Measurements from ENCODE around the gene ACTMAP. TPM values are rescaled to one million over a fixed set of nuclear protein-coding genes. Genes with fewer than 3 reads are reported as not detected.

ACTMAP gene
- total and polyA plus RNA-seq, 2 of the 13 experiments (the other 11 are each of a cell fraction or from before 2014, with no cell fraction given), result 2.2 to 7.9 TPM

DNA sequence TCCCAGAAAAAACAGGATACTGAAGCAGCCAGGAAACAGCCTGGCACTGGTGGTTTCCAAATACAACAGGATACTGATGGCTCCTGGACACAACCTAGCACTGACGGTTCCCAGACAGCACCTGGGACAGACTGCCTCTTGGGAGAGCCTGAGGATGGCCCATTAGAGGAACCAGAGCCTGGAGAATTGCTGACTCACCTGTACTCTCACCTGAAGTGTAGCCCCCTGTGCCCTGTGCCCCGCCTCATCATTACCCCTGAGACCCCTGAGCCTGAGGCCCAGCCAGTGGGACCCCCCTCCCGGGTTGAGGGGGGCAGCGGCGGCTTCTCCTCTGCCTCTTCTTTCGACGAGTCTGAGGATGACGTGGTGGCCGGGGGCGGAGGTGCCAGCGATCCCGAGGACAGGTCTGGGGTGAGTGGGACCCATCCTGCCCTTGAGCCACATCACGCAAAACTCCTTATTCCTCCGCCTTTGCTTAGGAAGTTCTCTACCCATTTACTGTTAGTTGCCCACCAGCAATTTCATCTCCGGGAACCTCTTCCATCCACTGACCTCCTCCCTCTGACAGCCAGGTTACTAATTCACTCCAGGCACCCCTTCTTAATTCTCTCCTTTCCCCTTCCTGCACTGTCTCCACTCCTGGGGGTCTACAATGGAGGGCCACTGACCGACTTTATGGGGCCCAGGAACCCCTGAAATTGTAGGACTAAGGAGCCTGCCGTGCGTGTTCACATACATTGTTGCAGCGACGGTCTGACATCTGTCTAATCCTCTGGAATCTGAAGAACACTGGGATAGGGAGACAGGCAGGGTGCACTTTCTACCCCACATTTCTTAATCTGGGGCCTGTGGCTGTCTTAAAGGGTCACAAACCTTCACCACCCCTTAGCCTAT lies 32.1 kb downstream of the ACTMAP start (continued):
- TF ChIP-seq, protein P1, sequence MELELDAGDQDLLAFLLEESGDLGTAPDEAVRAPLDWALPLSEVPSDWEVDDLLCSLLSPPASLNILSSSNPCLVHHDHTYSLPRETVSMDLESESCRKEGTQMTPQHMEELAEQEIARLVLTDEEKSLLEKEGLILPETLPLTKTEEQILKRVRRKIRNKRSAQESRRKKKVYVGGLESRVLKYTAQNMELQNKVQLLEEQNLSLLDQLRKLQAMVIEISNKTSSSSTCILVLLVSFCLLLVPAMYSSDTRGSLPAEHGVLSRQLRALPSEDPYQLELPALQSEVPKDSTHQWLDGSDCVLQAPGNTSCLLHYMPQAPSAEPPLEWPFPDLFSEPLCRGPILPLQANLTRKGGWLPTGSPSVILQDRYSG (CRISPR knock-in tag; IDR thresholded peaks at IDR 0.05), result no peak
- TF ChIP-seq WIZ (CRISPR knock-in tag; IDR thresholded peaks at IDR 0.05) (no peak), NR2C2 (CRISPR knock-in tag; IDR thresholded peaks at IDR 0.05; ENCODE audit: borderline replicate concordance) (no peak), ZSCAN30 (CRISPR knock-in tag; IDR thresholded peaks at IDR 0.05) (peak; percentile 99), PRPF4 (IDR thresholded peaks at IDR 0.05; ENCODE audit: low read depth, low read length, poor library complexity, severe bottlenecking) (no peak), RAD51 (IDR thresholded peaks at IDR 0.05; ENCODE audit: borderline replicate concordance) (no peak), STAG1 (CRISPR knock-in tag; IDR thresholded peaks at IDR 0.05) (no peak), MATR3 (CRISPR knock-in tag; IDR thresholded peaks at IDR 0.05) (no peak), ZNF3 (CRISPR knock-in tag; IDR thresholded peaks at IDR 0.05) (no peak), ZKSCAN5 (CRISPR knock-in tag; IDR thresholded peaks at IDR 0.05) (no peak), JDP2 (CRISPR knock-in tag; IDR thresholded peaks at IDR 0.05; ENCODE audit: borderline replicate concordance) (no peak), ARNT2 (CRISPR knock-in tag; IDR thresholded peaks at IDR 0.05; ENCODE audit: low read depth) (no peak), AHR (CRISPR knock-in tag; IDR thresholded peaks at IDR 0.05) (no peak), ZNF496 (CRISPR knock-in tag; IDR thresholded peaks at IDR 0.05; ENCODE audit: insufficient replicate concordance) (no peak), REL (CRISPR knock-in tag; conservative IDR thresholded peaks at IDR 0.05) (no peak), SAP130 (CRISPR knock-in tag; IDR thresholded peaks at IDR 0.05; ENCODE audit: low read depth) (peak; percentile 0; the same call in 1 of the 2 replicates), MTA1 (CRISPR knock-in tag; IDR thresholded peaks at IDR 0.05; ENCODE audit: borderline replicate concordance) (no peak), SATB2 (CRISPR knock-in tag; IDR thresholded peaks at IDR 0.05) (no peak)
- TF ChIP-seq, protein P2, sequence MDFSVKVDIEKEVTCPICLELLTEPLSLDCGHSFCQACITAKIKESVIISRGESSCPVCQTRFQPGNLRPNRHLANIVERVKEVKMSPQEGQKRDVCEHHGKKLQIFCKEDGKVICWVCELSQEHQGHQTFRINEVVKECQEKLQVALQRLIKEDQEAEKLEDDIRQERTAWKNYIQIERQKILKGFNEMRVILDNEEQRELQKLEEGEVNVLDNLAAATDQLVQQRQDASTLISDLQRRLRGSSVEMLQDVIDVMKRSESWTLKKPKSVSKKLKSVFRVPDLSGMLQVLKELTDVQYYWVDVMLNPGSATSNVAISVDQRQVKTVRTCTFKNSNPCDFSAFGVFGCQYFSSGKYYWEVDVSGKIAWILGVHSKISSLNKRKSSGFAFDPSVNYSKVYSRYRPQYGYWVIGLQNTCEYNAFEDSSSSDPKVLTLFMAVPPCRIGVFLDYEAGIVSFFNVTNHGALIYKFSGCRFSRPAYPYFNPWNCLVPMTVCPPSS (IDR thresholded peaks at IDR 0.05), result no peak
- TF ChIP-seq, protein P3, sequence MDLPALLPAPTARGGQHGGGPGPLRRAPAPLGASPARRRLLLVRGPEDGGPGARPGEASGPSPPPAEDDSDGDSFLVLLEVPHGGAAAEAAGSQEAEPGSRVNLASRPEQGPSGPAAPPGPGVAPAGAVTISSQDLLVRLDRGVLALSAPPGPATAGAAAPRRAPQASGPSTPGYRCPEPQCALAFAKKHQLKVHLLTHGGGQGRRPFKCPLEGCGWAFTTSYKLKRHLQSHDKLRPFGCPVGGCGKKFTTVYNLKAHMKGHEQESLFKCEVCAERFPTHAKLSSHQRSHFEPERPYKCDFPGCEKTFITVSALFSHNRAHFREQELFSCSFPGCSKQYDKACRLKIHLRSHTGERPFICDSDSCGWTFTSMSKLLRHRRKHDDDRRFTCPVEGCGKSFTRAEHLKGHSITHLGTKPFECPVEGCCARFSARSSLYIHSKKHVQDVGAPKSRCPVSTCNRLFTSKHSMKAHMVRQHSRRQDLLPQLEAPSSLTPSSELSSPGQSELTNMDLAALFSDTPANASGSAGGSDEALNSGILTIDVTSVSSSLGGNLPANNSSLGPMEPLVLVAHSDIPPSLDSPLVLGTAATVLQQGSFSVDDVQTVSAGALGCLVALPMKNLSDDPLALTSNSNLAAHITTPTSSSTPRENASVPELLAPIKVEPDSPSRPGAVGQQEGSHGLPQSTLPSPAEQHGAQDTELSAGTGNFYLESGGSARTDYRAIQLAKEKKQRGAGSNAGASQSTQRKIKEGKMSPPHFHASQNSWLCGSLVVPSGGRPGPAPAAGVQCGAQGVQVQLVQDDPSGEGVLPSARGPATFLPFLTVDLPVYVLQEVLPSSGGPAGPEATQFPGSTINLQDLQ (CRISPR knock-in tag; IDR thresholded peaks at IDR 0.05), result no peak
- TF ChIP-seq, protein P4, sequence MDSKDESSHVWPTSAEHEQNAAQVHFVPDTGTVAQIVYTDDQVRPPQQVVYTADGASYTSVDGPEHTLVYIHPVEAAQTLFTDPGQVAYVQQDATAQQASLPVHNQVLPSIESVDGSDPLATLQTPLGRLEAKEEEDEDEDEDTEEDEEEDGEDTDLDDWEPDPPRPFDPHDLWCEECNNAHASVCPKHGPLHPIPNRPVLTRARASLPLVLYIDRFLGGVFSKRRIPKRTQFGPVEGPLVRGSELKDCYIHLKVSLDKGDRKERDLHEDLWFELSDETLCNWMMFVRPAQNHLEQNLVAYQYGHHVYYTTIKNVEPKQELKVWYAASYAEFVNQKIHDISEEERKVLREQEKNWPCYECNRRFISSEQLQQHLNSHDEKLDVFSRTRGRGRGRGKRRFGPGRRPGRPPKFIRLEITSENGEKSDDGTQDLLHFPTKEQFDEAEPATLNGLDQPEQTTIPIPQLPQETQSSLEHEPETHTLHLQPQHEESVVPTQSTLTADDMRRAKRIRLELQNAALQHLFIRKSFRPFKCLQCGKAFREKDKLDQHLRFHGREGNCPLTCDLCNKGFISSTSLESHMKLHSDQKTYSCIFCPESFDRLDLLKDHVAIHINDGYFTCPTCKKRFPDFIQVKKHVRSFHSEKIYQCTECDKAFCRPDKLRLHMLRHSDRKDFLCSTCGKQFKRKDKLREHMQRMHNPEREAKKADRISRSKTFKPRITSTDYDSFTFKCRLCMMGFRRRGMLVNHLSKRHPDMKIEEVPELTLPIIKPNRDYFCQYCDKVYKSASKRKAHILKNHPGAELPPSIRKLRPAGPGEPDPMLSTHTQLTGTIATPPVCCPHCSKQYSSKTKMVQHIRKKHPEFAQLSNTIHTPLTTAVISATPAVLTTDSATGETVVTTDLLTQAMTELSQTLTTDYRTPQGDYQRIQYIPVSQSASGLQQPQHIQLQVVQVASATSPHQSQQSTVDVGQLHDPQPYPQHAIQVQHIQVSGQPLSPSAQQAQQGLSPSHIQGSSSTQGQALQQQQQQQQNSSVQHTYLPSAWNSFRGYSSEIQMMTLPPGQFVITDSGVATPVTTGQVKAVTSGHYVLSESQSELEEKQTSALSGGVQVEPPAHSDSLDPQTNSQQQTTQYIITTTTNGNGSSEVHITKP (CRISPR knock-in tag; IDR thresholded peaks at IDR 0.05; ENCODE audit: low read depth), result no peak
